K562 (cell line): ENCODE results near the gene SLC36A1. TPM values are rescaled to one million over a fixed set of nuclear protein-coding genes. Genes with fewer than 3 reads are reported as not detected.

Source experiments
- ASH1L ChIP-seq: fragments of 450-650 bp; IDR thresholded peaks from 2 replicates; pipeline ENCODE4 v1.6.1; 2018; ENCODE audit warnings: borderline replicate concordance, mild to moderate bottlenecking, low read depth; ENCODE audit not compliant: partially characterized antibody
- BRD4 ChIP-seq: fragments of 200-600 bp; sonication (generic); IDR thresholded peaks from 2 replicates; pipeline ENCODE4 v1.6.1; 2017; ENCODE audit warnings: inconsistent platforms
- CCAR2 ChIP-seq: fragments of 200-400 bp; formaldehyde crosslinking; IDR thresholded peaks from 2 replicates; pipeline ENCODE4 v1.6.1; 2017; ENCODE audit warnings: mild to moderate bottlenecking, low read depth, low read length
- CHD1 ChIP-seq: fragments of 200-600 bp; sonication (generic); IDR thresholded peaks from one replicate; pipeline ENCODE4 v1.6.1; 2012; ENCODE audit warnings: mild to moderate bottlenecking, moderate library complexity, low read length, inconsistent platforms
- EP400 ChIP-seq: fragments of 450-650 bp; IDR thresholded peaks from 2 replicates; pipeline ENCODE4 v1.6.1; 2017; ENCODE audit warnings: antibody characterized with exemption, mild to moderate bottlenecking, moderate library complexity
- HDGF ChIP-seq: fragments of 450-650 bp; IDR thresholded peaks from 2 replicates; pipeline ENCODE4 v1.6.1; 2016
- LARP7 ChIP-seq: fragments of 450-650 bp; IDR thresholded peaks from 2 replicates; pipeline ENCODE4 v1.6.1; 2016
- POLR2AphosphoS5 ChIP-seq: IDR thresholded peaks from 2 replicates; pipeline ENCODE4 v1.6.1; 2011; ENCODE audit warnings: mild to moderate bottlenecking, low read depth, low read length, moderate library complexity; ENCODE audit not compliant: control insufficient read depth, insufficient read depth
- POLR3A ChIP-seq: IDR thresholded peaks from 2 replicates; pipeline ENCODE4 v1.6.1; 2011; ENCODE audit warnings: borderline replicate concordance, mild to moderate bottlenecking, moderate library complexity; ENCODE audit not compliant: insufficient read length, insufficient read depth; ENCODE audit errors: extremely low read depth
- SP1 ChIP-seq: sonication (generic); formaldehyde crosslinking; IDR thresholded peaks from 2 replicates; pipeline ENCODE4 v1.8.1; 2022; ENCODE audit warnings: mild to moderate bottlenecking, missing genetic modification reagents
- SUPT5H ChIP-seq: fragments of 450-650 bp; IDR thresholded peaks from 2 replicates; pipeline ENCODE4 v1.6.1; 2016
- TBL1XR1 ChIP-seq, 2 experiments: IDR thresholded peaks; 2 replicates each; pipeline ENCODE4 v1.6.1; 2012; ENCODE audit warnings: improper control_type of control experiment in 2 of 2, low read length in 2 of 2, mild to moderate bottlenecking in 1 of 2
- TSC22D4 ChIP-seq: fragments of 450-650 bp; IDR thresholded peaks from 2 replicates; pipeline ENCODE4 v1.6.1; 2016; ENCODE audit warnings: missing genetic modification characterization, missing biosample characterization, control low read depth
- ZKSCAN3 ChIP-seq: fragments of 250-450 bp; sonication (Bioruptor Pico); IDR thresholded peaks from 2 replicates; pipeline ENCODE4 v1.4.0; 2020
- polyA plus RNA-seq, 8 experiments: library from polyadenylated mRNA; depleted of rRNA in 4 of 8; stranded (reverse) in 5 of 8; unstranded in 3 of 8; fragments of >200 nt; fragmentation: Nextera tagmentation in 2 of 8; fragmentation: Illumina TruSeq in 1 of 8; extraction: Ambion mirVana in 2 of 8; extraction: Trizol in 1 of 8; gene quantifications; 2 replicates each; pipeline versions ENCODE4 v1.2.1 to v1.2.3, GENCODE V29; 2011 to 2014; ENCODE audit warnings: inconsistent platforms in 1 of 8, missing spikeins in 1 of 8
- total RNA-seq, 7 experiments: library from RNA; depleted of rRNA in 6 of 7; stranded (reverse); fragments of >200 nt in 6 of 7; fragmentation: Illumina TruSeq in 2 of 7; extraction: Trizol in 2 of 7; gene quantifications; 2 replicates each; pipeline versions ENCODE4 v1.2.1 to v1.2.3, GENCODE V29; 2011 to 2021; ENCODE audit warnings: low replicate concordance in 1 of 7
- TF ChIP-seq, protein P1 (sequence below): IDR thresholded peaks from 3 replicates; pipeline ENCODE4 v1.6.1; 2011; ENCODE audit warnings: borderline replicate concordance, mild to moderate bottlenecking, moderate library complexity; ENCODE audit not compliant: insufficient read length; ENCODE audit errors: extremely low read depth
- TF ChIP-seq, protein P2 (sequence below): fragments of 450-650 bp; IDR thresholded peaks from 2 replicates; pipeline ENCODE4 v1.6.1; 2018; ENCODE audit warnings: mild to moderate bottlenecking, low read depth; ENCODE audit not compliant: partially characterized antibody
- TF ChIP-seq, protein P3 (sequence below): fragments of 150-350 bp; conservative IDR thresholded peaks from 2 replicates; pipeline ENCODE4 v1.6.1; 2014; ENCODE audit warnings: low read length
- TF ChIP-seq, protein P4 (sequence below), 2 experiments: fragments of 450-650 bp; conservative IDR thresholded peaks; 2 replicates each; pipeline ENCODE4 v1.6.1; 2017; ENCODE audit warnings: mild to moderate bottlenecking in 2 of 2, moderate library complexity in 2 of 2
- TF ChIP-seq, protein P5 (sequence below): sonication (generic); formaldehyde crosslinking; IDR thresholded peaks from 2 replicates; pipeline ENCODE4 v1.8.0; 2023; ENCODE audit warnings: mild to moderate bottlenecking, missing genetic modification reagents

The SLC36A1 gene
- total and polyA plus RNA-seq, 9 of the 15 experiments (the other 6 are each of a cell fraction or from before 2014, with no cell fraction given) = 1.6 to 8.4 (median 4.6) TPM

DNA sequence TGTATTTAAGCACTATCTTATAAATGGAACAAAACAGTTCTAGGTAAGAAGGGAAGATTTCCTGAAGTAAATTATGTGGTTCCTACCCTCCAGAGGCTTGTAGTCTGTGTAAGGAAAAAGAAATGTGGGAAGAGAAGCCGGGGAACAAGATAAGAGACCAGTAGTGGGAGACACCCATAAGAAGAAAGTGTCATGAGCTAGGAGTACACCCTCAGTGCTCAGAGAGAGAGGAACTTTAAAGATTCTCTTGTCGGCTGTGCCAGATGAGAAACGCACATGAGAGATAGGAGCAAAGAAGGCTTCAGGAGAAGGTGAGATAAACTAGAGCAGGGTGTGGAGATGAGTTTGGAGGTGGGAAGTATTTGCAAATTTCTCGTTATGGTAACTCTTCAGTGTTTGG lies 18.1 kb downstream of the SLC36A1 start (continued):
- TF ChIP-seq, protein P1, sequence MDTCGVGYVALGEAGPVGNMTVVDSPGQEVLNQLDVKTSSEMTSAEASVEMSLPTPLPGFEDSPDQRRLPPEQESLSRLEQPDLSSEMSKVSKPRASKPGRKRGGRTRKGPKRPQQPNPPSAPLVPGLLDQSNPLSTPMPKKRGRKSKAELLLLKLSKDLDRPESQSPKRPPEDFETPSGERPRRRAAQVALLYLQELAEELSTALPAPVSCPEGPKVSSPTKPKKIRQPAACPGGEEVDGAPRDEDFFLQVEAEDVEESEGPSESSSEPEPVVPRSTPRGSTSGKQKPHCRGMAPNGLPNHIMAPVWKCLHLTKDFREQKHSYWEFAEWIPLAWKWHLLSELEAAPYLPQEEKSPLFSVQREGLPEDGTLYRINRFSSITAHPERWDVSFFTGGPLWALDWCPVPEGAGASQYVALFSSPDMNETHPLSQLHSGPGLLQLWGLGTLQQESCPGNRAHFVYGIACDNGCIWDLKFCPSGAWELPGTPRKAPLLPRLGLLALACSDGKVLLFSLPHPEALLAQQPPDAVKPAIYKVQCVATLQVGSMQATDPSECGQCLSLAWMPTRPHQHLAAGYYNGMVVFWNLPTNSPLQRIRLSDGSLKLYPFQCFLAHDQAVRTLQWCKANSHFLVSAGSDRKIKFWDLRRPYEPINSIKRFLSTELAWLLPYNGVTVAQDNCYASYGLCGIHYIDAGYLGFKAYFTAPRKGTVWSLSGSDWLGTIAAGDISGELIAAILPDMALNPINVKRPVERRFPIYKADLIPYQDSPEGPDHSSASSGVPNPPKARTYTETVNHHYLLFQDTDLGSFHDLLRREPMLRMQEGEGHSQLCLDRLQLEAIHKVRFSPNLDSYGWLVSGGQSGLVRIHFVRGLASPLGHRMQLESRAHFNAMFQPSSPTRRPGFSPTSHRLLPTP = no peak
- no peak for TF ChIP-seq EP400
- TF ChIP-seq SUPT5H = no peak
- no peak for TF ChIP-seq TSC22D4
- no peak for TF ChIP-seq CHD1
- no peak for TF ChIP-seq SP1 (CRISPR knock-in tag)
- no peak for TF ChIP-seq CCAR2
- TF ChIP-seq, protein P2, sequence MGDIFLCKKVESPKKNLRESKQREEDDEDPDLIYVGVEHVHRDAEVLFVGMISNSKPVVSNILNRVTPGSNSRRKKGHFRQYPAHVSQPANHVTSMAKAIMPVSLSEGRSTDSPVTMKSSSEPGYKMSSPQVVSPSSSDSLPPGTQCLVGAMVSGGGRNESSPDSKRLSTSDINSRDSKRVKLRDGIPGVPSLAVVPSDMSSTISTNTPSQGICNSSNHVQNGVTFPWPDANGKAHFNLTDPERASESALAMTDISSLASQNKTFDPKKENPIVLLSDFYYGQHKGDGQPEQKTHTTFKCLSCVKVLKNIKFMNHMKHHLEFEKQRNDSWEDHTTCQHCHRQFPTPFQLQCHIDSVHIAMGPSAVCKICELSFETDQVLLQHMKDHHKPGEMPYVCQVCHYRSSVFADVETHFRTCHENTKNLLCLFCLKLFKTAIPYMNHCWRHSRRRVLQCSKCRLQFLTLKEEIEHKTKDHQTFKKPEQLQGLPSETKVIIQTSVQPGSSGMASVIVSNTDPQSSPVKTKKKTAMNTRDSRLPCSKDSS = no peak
- TF ChIP-seq, protein P3, sequence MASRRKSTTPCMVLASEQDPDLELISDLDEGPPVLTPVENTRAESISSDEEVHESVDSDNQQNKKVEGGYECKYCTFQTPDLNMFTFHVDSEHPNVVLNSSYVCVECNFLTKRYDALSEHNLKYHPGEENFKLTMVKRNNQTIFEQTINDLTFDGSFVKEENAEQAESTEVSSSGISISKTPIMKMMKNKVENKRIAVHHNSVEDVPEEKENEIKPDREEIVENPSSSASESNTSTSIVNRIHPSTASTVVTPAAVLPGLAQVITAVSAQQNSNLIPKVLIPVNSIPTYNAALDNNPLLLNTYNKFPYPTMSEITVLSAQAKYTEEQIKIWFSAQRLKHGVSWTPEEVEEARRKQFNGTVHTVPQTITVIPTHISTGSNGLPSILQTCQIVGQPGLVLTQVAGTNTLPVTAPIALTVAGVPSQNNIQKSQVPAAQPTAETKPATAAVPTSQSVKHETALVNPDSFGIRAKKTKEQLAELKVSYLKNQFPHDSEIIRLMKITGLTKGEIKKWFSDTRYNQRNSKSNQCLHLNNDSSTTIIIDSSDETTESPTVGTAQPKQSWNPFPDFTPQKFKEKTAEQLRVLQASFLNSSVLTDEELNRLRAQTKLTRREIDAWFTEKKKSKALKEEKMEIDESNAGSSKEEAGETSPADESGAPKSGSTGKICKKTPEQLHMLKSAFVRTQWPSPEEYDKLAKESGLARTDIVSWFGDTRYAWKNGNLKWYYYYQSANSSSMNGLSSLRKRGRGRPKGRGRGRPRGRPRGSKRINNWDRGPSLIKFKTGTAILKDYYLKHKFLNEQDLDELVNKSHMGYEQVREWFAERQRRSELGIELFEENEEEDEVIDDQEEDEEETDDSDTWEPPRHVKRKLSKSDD = no peak
- TF ChIP-seq POLR3A = no peak
- no peak for TF ChIP-seq ZKSCAN3
- TF ChIP-seq LARP7 = no peak
- 0 out of 4 replicates have a peak, but pooled peaks of 1 of the 2 experiments have one; percentile 44 for TF ChIP-seq TBL1XR1 (IDR thresholded peaks at IDR 0.05; ENCODE audit: low read length in 2 of 2)
- TF ChIP-seq, protein P4, sequence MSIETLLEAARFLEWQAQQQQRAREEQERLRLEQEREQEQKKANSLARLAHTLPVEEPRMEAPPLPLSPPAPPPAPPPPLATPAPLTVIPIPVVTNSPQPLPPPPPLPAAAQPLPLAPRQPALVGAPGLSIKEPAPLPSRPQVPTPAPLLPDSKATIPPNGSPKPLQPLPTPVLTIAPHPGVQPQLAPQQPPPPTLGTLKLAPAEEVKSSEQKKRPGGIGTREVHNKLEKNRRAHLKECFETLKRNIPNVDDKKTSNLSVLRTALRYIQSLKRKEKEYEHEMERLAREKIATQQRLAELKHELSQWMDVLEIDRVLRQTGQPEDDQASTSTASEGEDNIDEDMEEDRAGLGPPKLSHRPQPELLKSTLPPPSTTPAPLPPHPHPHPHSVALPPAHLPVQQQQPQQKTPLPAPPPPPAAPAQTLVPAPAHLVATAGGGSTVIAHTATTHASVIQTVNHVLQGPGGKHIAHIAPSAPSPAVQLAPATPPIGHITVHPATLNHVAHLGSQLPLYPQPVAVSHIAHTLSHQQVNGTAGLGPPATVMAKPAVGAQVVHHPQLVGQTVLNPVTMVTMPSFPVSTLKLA (conservative IDR thresholded peaks at IDR 0.05) = peak in 1 of 2 experiments; percentile 48; a peak in 1 of 4 replicates
- TF ChIP-seq BRD4 = no peak
- TF ChIP-seq ASH1L = no peak
- TF ChIP-seq HDGF = no peak
- TF ChIP-seq, protein P5, sequence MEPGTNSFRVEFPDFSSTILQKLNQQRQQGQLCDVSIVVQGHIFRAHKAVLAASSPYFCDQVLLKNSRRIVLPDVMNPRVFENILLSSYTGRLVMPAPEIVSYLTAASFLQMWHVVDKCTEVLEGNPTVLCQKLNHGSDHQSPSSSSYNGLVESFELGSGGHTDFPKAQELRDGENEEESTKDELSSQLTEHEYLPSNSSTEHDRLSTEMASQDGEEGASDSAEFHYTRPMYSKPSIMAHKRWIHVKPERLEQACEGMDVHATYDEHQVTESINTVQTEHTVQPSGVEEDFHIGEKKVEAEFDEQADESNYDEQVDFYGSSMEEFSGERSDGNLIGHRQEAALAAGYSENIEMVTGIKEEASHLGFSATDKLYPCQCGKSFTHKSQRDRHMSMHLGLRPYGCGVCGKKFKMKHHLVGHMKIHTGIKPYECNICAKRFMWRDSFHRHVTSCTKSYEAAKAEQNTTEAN (CRISPR knock-in tag) = no peak
- peak; percentile 88 for TF ChIP-seq POLR2AphosphoS5
